Left renal pelvis (tissue), 4 donors: ENCODE measurements around the gene SARNP. TPM values are rescaled to one million over a fixed set of nuclear protein-coding genes. Genes with fewer than 3 reads are reported as not detected.
A peak's percentile ranks its signal among the peaks of the same experiment; 100 is the strongest.

Experiments
- DNase-seq, 4 donors: peaks; one replicate each; pipeline ENCODE4 v3.0.0-alpha.2; 2013; ENCODE audit warnings: low read depth in 4 of 4, low spot score in 3 of 4
- polyA plus RNA-seq, 4 donors: library from polyadenylated mRNA; unstranded; fragments of 120-200 nt; gene quantifications; one replicate each; pipeline ENCODE4 v1.2.1, GENCODE V29; 2013; ENCODE audit not compliant: insufficient read length in 4 of 4

Gene SARNP
- polyA plus RNA-seq, 4 donors, result 101 to 141 (median 116) TPM

DNA sequence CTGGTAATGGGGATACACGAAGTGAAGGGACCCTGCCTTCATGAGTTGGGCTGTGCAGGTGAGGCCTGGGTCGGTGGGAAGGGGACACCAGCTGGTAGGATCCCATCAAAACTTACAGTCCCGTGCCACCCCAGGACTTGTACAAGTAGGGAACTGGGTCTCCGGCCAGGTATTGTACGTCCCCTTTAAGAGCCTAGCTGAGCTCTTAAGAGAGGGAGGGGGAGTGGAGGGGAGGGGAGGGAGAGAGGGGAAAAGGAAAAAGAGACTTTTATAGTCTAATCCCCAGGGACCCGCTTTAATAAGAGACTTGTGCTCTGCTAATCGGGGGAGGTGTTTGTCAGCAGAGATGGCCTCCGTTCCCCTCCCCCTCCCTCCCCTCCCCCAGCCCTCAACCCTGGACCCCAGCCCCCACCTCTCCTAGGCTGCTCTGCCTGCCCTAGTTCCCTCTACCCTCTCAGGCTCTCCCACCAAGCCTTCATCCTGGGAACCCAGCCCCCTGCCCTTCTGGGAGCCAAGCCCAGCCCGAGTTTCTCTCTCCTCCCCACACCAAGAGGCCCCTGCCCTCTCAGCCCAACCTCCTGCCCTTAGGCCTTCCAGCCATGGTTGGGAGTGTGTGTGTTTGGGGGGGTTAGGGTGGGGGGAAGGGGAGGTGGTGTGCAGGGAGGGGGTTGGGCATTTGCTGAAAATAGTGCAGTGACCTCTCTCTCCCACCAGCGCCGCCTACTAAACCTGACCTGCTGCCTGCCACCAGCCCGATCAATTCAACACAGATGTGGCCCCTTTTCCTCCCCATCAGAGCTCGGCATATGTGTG lies 72.0 kb downstream of the SARNP start:
- DNase-seq, result peak in 2 of 4 donors; percentile 73 to 77

DNA sequence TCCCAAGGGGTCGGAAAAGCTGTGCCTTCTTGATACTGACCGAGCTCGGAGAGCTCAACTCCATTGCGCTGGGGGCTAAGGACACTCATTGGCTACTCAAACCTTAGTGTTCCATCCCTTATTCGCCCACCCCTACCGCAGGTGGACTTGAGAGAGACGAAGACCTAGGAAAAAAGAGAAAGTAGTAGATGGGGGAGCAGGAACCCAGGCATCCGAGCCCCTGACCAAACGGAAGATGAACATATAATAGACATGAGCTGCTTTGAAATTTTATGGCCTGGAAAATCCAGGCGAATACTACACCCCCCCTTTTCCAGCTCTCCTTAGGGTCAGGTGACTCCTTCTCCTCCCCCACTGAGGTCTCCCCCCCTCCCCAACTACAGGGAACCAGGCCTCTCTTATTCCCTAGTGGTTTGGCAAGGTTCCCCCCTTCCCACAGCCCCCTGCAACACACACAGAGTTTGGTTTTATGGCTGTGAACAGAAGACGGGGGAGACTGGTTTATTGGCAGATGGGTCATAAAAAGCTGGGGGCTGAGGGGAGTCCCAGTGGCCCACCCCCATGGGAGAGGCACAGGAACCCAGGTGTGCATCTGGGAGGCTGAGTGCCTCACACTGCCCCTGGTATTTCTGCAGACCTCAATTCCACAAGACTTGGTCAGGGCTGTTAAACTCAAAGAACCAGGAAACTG lies 73.0 kb downstream of the SARNP start:
- DNase-seq, result no peak

DNA sequence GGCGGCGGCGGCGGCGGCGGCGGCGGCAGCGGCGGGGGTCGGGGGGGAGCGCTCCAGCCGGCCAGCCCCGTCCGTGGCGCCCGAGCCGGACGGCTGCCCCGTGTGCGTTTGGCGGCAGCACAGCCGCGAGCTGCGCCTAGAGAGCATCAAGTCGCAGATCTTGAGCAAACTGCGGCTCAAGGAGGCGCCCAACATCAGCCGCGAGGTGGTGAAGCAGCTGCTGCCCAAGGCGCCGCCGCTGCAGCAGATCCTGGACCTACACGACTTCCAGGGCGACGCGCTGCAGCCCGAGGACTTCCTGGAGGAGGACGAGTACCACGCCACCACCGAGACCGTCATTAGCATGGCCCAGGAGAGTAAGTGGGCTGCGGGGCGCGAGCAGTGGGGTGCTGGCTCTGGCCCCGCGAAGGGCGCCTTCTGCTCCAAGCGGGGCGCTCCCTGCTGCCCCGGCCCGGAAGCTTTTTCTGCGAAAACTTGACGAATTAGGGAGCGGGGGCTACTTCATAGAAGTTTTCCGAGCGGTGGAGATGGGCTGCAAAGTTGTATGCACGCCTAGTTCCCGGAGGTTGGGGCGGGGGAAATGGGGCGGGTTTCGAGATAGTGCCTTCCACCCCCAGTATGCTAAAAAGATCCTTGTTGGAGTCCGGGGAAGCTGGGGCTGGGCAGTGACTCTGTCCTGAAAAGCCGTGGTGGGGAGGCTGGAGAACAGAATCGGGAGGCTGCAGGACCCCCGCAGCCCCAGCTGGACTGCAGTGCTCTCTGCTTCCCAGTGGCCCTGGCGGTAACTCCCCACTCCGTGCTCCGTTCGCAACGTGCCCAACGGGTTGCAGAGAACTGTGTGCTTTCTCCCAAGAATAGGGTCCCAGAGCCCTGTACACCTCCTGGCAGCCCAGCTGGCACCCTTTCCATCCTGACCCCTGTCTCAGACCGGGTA lies 73.9 kb downstream of the SARNP start:
- DNase-seq, result no peak

DNA sequence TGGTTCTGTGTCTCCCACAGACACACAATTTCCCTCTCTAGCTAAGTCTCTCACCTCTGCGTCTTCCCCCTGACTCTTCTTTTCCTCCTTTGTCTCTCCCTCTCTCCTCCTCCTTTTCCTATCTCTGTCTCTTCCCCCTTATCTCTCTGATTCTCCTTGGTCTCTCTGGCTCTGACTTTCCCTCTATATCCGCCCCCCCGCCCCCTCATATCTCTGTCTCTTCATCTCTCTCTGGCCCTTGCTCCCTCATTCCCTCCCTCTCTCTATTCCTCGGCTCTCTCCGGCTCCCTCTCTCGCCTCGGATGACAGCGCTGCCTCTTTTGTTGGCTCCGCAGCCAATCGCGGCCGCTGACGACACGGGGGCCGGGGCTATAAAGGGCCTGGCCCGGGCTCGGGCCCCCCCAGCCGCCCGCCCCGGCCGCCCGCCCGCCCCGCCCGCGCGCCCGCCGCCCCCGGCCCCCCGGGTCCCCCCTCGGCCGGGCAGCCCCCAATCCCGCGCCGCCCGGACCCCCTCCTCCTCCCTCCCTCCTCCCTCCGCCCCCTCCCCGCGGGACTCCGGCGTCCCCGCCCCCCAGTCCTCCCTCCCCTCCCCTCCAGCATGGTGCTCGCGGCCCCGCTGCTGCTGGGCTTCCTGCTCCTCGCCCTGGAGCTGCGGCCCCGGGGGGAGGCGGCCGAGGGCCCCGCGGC lies 74.7 kb downstream of the SARNP start, which contains the start of gene GDF11:
GDF11 (plus strand) TSS at position 404 of the 687 bp plus-strand sequence; CDS start at position 599, 195 bp downstream.
- peak in 1 of 4 donors; percentile 75 for DNase-seq

- DNase-seq, result no peak
Observed at GRCh38 chr12:55741931-55742680, 75.4 kb downstream of the SARNP start.

DNA sequence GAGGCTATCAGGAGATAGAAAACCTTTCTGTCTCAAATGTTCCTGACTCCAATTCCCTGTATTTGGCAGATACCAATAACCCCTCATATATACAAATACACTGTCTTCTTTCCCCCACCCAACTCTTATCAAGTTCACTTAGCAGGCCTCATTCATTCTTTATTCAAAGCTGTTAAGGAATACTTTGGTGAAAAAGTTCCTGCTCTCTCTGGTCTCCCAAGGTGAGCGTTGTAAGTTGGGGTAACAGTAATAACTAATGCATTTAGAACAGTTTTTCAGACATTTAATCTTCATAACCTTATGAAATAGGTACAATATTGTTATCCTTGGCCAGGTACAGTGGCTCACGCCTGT lies 78.5 kb downstream of the SARNP start:
- no peak for DNase-seq

- peak in 3 of 4 donors; percentile 80 to 87 (median 85) for DNase-seq
Observed at GRCh38 chr12:55738123-55739024, 79.2 kb downstream of the SARNP start.

GRCh38 chr12:55737581-55738122 lies 79.9 kb downstream of the SARNP start:
- no peak for DNase-seq

- DNase-seq, result no peak
Observed at GRCh38 chr12:55736780-55737580, 80.5 kb downstream of the SARNP start.

DNA sequence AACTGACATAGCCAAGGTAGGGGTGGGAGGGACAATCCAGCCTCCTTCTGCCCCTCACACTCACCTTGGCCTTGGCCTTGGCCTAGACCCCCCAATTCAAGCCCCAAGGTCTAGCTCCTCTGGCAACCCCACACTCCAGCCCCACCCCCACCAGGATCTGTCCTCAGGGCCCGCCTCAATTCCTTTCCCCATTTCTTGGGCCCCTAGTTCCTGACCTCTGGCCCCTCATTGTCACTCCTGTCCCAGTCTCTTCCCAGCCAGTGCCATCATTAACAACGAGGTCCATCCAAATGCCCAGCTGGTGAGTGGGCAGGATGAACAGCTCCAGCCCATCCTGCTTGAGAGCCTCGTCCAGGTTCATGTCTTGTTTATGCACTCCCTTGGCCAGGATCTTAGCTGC lies 81.4 kb downstream of the SARNP start:
- DNase-seq, result no peak

- DNase-seq, result no peak
Observed at GRCh38 chr12:55734595-55734994, 82.9 kb downstream of the SARNP start.

DNA sequence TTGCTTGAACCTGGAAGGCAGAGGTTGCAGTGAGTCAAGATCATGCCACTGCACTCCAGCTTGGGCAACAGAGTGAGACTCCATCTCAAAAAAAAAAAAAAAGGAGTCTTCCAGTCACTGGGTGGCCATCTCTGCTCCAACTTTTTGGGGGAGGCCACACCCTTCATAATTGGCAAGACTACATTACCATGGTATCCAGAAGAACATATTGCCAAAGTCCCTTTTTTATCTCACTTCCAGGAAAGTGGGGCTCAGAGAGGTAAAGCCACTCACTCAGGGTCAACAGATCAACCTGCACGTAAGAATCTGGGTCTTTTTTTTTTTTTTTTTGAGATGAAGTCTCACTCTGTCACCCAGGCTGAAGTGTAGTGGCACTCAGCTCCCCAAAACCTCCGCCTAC lies 83.7 kb downstream of the SARNP start:
- no peak for DNase-seq

GRCh38 chr12:55733021-55733555 lies 84.4 kb downstream of the SARNP start:
- no peak for DNase-seq

DNA sequence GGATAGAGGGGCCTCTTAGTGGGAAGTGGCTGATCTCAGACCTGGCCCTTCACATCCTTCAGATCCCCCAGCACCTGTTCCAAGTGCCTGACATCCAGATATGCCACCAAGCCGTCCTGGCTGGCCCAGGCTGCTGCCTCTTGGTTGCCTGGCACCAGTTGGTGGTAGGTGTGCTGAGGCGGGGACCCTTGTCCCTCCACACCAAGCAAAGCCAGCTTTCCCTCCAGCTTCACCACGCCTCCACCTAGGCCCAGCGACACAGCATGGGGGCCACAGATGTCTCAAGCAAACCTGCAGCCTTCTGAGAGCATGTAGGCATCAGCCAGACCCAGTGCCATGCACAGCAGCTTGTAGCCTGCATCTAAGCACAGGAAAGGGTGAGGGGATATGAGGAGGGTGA lies 85.2 kb downstream of the SARNP start:
- DNase-seq, result no peak

- no peak for DNase-seq
Observed at GRCh38 chr12:55729819-55730818, 87.4 kb downstream of the SARNP start.
